Common myeloid progenitor, CD34-positive (primary cell): ENCODE measurements around the gene CYP3A4.
"Not testable (repeated sequence)": the region's sequence is repeated elsewhere in the genome, so short reads cannot be mapped to it uniquely, and the experiment has no call there.

ENCODE experiments used
- CTCF ChIA-PET: fragments of 350-600 bp; sonication (Branson Sonifier 250); formaldehyde crosslinking; loops from one replicate; lab custom pipeline; 2021; ENCODE audit warnings: antibody characterized with exemption; lab: Charles Lee
- POLR2A ChIA-PET: fragments of 350-600 bp; sonication (Branson Sonifier 250); formaldehyde crosslinking; loops from one replicate; lab custom pipeline; 2021; ENCODE audit warnings: antibody characterized with exemption; lab: Charles Lee
- DNase-seq, 3 donors: peaks; one replicate each; pipeline versions ENCODE4 v3.0.0 to v3.0.0-alpha.2; 2013
- H3K27ac ChIP-seq, 2 experiments: 1 replicate in 1 of 2; 2 replicates in 1 of 2; pipeline ENCODE4 v1.7.0; 2013; ENCODE audit warnings: inconsistent platforms in 2 of 2, low read length in 2 of 2, mild to moderate bottlenecking in 2 of 2, low read depth in 1 of 2, moderate library complexity in 1 of 2; ENCODE audit not compliant: severe bottlenecking in 2 of 2, insufficient read depth in 1 of 2, poor library complexity in 1 of 2
- H3K27me3 ChIP-seq, 5 experiments: replicated peaks in 2 of 5; 1 replicate in 3 of 5; 2 replicates in 2 of 5; pipeline versions ENCODE4 v1.6.1 to v1.7.0; 2013; ENCODE audit warnings: low read length in 4 of 5, mild to moderate bottlenecking in 2 of 5, moderate library complexity in 2 of 5, inconsistent platforms in 1 of 5; ENCODE audit not compliant: insufficient read depth in 5 of 5, control insufficient read depth in 4 of 5
- H3K36me3 ChIP-seq, 4 experiments: 1 replicate in 2 of 4; 2 replicates in 2 of 4; pipeline versions ENCODE4 v1.6.1 to v1.7.0; 2013; ENCODE audit warnings: low read length in 3 of 4, control low read depth in 1 of 4, mild to moderate bottlenecking in 1 of 4; ENCODE audit not compliant: control insufficient read depth in 4 of 4, insufficient read depth in 4 of 4
- H3K4me1 ChIP-seq, 4 experiments: 1 replicate in 3 of 4; 2 replicates in 1 of 4; pipeline versions ENCODE4 v1.6.1 to v1.7.1; 2013; ENCODE audit warnings: low read length in 3 of 4, mild to moderate bottlenecking in 3 of 4, control low read depth in 1 of 4, inconsistent platforms in 1 of 4, moderate library complexity in 1 of 4; ENCODE audit not compliant: control insufficient read depth in 4 of 4, insufficient read depth in 4 of 4; ENCODE audit errors: control extremely low read depth in 1 of 4
- H3K4me3 ChIP-seq, 7 experiments: 1 replicate in 4 of 7; 2 replicates in 3 of 7; pipeline versions ENCODE4 v1.5.1 to v1.7.0; 2013; ENCODE audit warnings: mild to moderate bottlenecking in 7 of 7, low read length in 6 of 7, moderate library complexity in 6 of 7, inconsistent platforms in 2 of 7, low read depth in 2 of 7, control low read depth in 1 of 7; ENCODE audit not compliant: insufficient read depth in 4 of 7, control insufficient read depth in 1 of 7; ENCODE audit errors: extremely low read depth in 1 of 7
- H3K9me3 ChIP-seq, 5 experiments: 1 replicate in 4 of 5; 2 replicates in 1 of 5; pipeline versions ENCODE4 v1.6.1 to v1.7.1; 2013; ENCODE audit warnings: low read length in 4 of 5, mild to moderate bottlenecking in 2 of 5, inconsistent platforms in 1 of 5, low read depth in 1 of 5, moderate library complexity in 1 of 5; ENCODE audit not compliant: control insufficient read depth in 4 of 5, insufficient read depth in 2 of 5; ENCODE audit errors: control extremely low read depth in 1 of 5
- WGBS: methylation state at CpG from one replicate; pipeline ENCODE4 v1.1.5; 2013; ENCODE audit not compliant: insufficient coverage; 5-methylcytosine and 5-hydroxymethylcytosine counted together

Gene CYP3A4

DNA sequence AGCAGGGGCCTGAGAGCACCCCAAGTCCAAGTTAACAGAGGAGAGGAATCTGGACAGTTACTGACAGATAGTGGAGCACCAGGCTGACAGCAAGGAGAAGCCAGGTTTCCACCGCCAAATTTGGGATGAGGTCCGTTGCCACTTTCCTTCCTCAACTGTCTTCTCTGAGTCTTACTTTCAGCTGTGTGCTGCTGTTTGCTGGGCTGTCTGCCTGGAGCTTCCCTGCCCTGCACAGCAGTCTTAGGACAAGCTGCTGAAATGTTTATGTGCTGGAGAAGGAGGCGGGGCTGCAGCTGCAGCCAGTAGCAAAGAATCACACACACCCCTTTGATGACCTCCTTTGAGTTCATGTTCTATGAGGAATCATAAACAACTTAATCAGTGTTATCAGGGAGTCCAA is 31.6 kb downstream of the CYP3A4 start:
- H3K27me3 ChIP-seq: peaks cover 5 to 28% (median 7%) of the 10 kb centered on the region in 5 experiments
- CTCF ChIA-PET: no interaction called here
- peaks cover 0 to 3% (median 0%) of the 10 kb centered on the region in 5 experiments for H3K9me3 ChIP-seq
- no peak for DNase-seq
- no peak overlapping the region for H3K27ac ChIP-seq
- no peaks in the 10 kb centered on the region for H3K36me3 ChIP-seq
- H3K4me1 ChIP-seq: no peaks in the 10 kb centered on the region
- H3K4me3 ChIP-seq: no peak overlapping the region
- 78% methylated on average over 2 of the region's 3 CpGs for WGBS
- POLR2A ChIA-PET: no interaction called here

- POLR2A ChIA-PET, H3K4me1 ChIP-seq, H3K27ac ChIP-seq, H3K4me3 ChIP-seq, H3K9me3 ChIP-seq, DNase-seq, H3K36me3 ChIP-seq: not testable (repeated sequence)
- CTCF ChIA-PET: interaction anchor here (0.6 kb wide), 1 partner anchor 1545 kb away, joined by 3 read pairs; no protein-coding TSS in a partner anchor
- H3K27me3 ChIP-seq: peaks cover 5 to 28% (median 7%) of the 10 kb centered on the region in 5 experiments
- WGBS: 10% methylated on average over 2 of the region's 5 CpGs
These were observed 32.5 kb downstream of the CYP3A4 start for GRCh38 chr7:99751322-99752052.

DNA sequence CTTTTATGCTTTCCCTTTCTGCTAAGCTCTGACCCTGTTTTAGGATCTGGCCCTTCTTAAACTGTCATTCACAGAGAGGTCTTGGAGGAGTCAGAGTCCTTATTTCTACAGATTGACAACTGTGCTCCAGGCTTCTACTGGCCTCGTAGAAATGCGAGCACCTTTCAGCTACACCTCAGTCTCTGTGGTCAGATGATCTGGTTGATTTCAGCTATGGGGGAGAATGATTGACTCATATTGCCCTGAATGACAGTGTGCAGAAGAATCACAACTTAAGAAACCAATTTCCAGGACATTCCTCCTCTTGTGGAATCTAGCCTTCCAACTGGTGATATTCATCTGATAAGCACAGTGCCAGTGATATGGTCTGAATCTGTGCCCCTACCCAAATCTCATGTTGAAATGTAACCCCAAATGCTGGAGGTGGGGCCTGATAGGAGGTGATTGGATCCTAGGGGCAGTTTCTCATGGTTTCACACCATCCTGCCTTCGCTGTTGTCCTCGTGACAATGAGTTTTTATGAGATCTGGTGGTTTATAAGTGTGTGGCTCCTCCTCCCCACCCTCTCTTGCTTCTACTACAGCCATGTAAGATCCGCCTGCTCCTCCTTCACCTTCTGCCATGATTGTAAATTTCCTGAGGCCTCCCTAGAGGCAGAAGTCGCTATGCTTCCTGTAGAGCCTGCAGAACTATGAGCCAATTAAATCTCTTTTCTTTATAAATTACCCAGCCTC is 35.0 kb downstream of the CYP3A4 start:
- peaks cover 5 to 28% (median 7%) of the 10 kb centered on the region in 5 experiments for H3K27me3 ChIP-seq
- H3K27ac ChIP-seq: no peak overlapping the region
- WGBS: 98% methylated on average over 4 of the region's 6 CpGs
- H3K4me1 ChIP-seq: no peaks in the 10 kb centered on the region
- no peak for DNase-seq
- H3K4me3 ChIP-seq: no peak overlapping the region
- ChIA-PET CTCF (no interaction called here), POLR2A (no interaction called here)
- H3K36me3 ChIP-seq: no peaks in the 10 kb centered on the region
- H3K9me3 ChIP-seq: peaks cover 0 to 4% (median 0%) of the 10 kb centered on the region in 5 experiments

DNA sequence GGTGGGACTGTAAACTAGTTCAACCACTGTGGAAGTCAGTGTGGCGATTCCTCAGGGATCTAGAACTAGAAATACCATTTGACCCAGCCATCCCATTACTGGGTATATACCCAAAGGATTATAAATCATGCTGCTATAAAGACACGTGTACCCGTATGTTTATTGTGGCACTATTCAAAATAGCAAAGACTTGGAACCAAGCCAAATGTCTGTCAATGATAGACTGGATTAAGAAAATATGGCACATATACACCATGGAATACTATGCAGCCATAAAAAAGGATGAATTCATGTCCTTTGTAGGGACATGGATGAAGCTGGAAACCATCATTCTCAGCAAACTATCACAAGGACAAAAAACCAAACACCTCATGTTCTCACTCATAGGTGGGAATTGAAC is 37.1 kb downstream of the CYP3A4 start:
- H3K9me3 ChIP-seq, CTCF ChIA-PET, DNase-seq, H3K27ac ChIP-seq, H3K4me1 ChIP-seq, POLR2A ChIA-PET, H3K36me3 ChIP-seq, H3K4me3 ChIP-seq: not testable (repeated sequence)
- WGBS: no CpG with 5 or more reads among the region's 3 CpGs
- H3K27me3 ChIP-seq: peaks cover 0 to 11% (median 4%) of the 10 kb centered on the region in 5 experiments

DNA sequence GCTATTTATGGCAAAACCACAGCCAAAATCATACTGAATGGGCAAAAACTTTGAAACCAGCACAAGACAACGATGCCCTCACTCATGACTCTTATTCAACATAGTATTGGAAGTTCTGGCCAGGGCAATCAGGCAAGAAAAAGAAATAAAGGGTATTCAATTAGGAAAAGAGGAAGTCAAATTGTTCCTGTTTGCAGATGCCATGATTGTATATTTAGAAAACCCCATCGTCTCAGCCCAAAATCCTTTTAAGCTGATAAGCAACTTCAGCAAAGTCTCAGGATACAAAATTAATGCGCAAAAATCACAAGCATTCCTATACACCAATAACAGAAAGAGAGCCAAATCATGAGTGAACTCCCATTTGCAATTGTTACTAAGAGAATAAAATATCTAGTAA is 38.6 kb downstream of the CYP3A4 start:
- H3K9me3 ChIP-seq, CTCF ChIA-PET: not testable (repeated sequence)
- WGBS: no CpG with 5 or more reads among the region's 3 CpGs

GRCh38 chr7:99742737-99743394 is 41.1 kb downstream of the CYP3A4 start:
- no peaks in the 10 kb centered on the region for H3K4me1 ChIP-seq
- H3K4me3 ChIP-seq: no peak overlapping the region
- H3K27ac ChIP-seq: no peak overlapping the region
- ChIA-PET POLR2A (no interaction called here), CTCF (no interaction called here)
- H3K27me3 ChIP-seq: no peaks in the 10 kb centered on the region
- no peaks in the 10 kb centered on the region for H3K36me3 ChIP-seq
- 97% methylated on average over 4 of the region's 4 CpGs for WGBS
- no peak for DNase-seq
- H3K9me3 ChIP-seq: peaks cover 0 to 4% (median 0%) of the 10 kb centered on the region in 5 experiments

More for the DNA sequence above, 38.6 kb downstream of the CYP3A4 start:
- H3K4me1 ChIP-seq, H3K4me3 ChIP-seq, H3K27me3 ChIP-seq, DNase-seq, H3K27ac ChIP-seq, POLR2A ChIA-PET, H3K36me3 ChIP-seq: not testable (repeated sequence)

GRCh38 chr7:99741441-99741795 is 42.6 kb downstream of the CYP3A4 start:
- H3K36me3 ChIP-seq: no peaks in the 10 kb centered on the region
- no peak for DNase-seq
- no peaks in the 10 kb centered on the region for H3K27me3 ChIP-seq
- H3K27ac ChIP-seq: no peak overlapping the region
- CTCF ChIA-PET: no interaction called here
- no peaks in the 10 kb centered on the region for H3K4me1 ChIP-seq
- no peak overlapping the region for H3K4me3 ChIP-seq
- POLR2A ChIA-PET: no interaction called here
- peaks cover 0 to 2% (median 0%) of the 10 kb centered on the region in 5 experiments for H3K9me3 ChIP-seq
- WGBS: 100% methylated on average over 2 of the region's 2 CpGs
